GM19239 (cell line): ENCODE measurements around the gene HNRNPUL1.
"Not testable (repeated sequence)": the region's sequence is repeated elsewhere in the genome, so short reads cannot be mapped to it uniquely, and the experiment has no call there.

Source experiments
- DNase-seq: peaks from one replicate; pipeline ENCODE4 v3.0.0; 2011; ENCODE audit warnings: low spot score; ENCODE audit not compliant: insufficient read length
- FAIRE-seq: peaks from 2 replicates; lab custom pipeline; 2011; peaks lifted over from hg19 to GRCh38; lab: Jason Lieb, UNC

The HNRNPUL1 gene

GRCh38 chr19:41324231-41324702, 60.1 kb downstream of the HNRNPUL1 start:
- FAIRE-seq, result no peak
- no peak for DNase-seq

- FAIRE-seq (no peak), DNase-seq (no peak)
These were observed 60.9 kb downstream of the HNRNPUL1 start for GRCh38 chr19:41324921-41325639.

GRCh38 chr19:41325640-41325946, 61.4 kb downstream of the HNRNPUL1 start:
- FAIRE-seq, result no peak
- no peak for DNase-seq

DNA sequence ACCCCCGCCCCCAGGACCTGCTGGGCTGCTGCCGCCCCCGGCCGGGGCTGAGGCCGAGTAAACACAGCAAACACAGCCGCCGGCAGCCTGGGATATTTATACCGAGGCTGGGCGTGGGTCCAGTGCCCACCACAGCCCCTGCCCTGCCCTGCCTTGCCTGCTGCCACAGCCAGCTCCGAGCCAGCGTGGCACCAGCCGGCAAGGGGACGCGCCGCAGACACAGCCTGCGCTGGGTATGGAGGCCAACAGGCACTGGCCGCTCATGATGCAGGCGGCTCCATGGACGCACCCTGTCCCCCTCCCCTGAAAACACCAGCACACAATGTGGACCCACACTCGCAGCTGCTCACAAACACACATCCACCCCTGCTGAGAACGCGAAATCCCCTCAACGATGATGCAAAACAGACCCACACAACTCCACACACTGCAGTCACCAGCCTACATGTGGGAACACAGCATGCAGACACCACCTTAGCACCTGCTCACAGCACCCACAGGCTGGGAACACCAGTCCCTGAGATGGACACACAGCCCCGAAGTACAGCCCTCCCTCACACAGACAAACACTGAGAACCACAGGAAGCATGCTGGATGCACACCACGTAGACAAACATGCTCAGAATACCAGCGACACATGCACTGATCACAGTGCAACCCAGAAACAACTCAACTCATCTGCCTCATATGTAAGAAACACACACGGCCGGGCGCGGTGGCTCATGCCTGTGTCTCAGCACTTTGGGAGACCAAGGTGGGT, 62.0 kb downstream of the HNRNPUL1 start:
- FAIRE-seq, result peak; percentile 70
- DNase-seq, result peak; percentile 63

GRCh38 chr19:41327076-41327575, 63.0 kb downstream of the HNRNPUL1 start:
- DNase-seq (no peak), FAIRE-seq (peak; percentile 59)

DNA sequence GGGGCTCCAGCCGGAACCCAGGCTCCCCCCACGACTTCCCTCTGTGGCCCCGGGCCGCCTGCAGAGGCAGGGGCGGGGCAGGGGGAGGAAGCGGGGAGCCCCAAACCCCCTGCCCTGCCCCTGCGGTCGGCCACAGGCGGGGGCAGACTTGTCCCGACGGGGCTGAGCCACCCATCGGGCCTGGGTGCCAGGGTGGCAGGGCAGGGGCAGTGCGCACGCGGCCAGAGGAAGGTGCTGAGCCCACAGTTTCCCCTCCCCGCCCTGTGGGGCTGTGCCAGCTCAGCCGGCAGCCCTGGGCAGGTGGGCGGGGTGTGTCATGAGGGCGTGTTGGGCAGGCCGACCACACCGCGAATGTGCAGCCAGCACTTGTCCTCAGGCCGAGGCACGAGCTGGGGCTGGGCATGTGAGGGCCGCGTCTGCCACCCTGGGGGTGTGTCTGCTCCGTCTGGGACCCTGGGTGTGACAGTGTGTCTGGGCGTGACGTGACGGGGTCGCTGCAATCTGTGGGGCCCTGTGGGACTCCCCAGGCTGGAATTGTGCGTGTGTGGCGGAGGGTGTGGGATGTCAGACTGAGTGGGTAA, 63.5 kb downstream of the HNRNPUL1 start:
- FAIRE-seq (peak; percentile 58), DNase-seq (peak; percentile 93)

DNA sequence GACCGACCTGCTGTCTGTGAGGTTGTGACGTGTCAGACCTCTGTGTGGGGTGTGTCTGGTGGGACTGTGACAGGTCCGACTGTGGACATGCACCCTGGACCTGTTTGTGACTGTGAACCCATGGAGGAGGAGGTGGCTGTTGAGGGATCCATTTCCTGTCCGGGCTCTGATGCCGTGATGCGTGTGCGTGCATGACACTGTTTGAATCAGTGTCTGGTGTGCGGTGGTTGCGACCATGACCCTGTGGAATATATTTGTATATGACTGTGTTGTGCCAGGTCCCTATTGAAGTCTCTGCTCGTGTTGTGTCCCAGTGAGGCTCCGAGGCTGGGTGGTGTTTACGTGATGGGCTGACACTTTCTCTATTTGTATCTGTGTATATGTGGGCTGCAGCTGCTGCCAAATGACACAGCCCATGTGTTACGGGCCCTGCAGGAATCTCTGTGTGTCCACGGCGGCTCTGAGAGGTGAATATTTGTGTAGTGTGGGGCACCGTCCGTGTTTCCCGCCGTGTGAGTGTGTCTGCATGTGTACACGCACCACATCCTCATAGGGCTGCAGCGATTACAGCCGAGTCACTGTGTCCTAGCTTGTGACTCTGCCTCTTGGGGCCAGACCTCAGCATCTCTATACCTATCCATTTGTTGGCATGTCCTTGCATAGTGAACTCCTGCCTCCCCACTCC, 64.1 kb downstream of the HNRNPUL1 start:
- DNase-seq, result no peak
- peak; percentile 45 for FAIRE-seq

DNA sequence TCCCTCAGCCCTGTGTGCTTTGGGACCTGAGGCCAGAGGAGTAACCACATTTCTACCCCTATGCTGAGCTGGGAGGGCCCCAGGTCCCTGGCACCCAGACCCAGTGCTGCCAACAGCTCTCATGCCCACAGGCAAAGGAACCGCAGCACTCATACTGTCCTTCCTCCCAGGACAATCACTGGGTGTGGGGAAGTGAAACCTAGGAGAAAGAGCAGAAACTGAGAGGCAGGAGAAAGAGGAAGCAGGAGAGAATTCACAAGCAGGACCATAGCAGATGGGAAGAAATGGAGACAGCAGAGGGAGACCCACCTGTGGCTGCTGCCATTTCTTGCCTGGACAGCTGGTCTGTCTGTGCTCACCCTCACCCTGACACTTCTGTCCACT, 64.7 kb downstream of the HNRNPUL1 start:
- DNase-seq, result no peak
- FAIRE-seq, result no peak

DNA sequence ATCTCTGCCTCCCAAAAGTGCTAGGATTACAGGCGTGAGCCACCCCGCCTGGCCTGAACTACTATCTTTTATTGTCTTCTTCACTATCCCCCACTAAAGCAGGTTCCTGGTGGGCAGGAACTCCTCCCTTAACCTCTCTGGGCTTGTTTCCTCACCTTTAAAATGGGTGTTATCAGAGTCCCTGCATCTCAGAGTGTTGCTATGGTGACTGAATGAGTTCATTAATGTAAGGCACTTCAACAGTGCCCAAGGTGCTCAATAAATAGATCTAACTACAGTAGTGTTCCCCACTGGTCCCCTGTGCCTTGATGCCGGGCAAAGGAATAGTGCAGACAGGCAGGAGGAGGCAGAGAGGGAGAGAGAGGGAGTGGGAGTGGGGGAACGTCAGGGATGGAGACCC, 66.3 kb downstream of the HNRNPUL1 start:
- no peak for DNase-seq
- no peak for FAIRE-seq

DNA sequence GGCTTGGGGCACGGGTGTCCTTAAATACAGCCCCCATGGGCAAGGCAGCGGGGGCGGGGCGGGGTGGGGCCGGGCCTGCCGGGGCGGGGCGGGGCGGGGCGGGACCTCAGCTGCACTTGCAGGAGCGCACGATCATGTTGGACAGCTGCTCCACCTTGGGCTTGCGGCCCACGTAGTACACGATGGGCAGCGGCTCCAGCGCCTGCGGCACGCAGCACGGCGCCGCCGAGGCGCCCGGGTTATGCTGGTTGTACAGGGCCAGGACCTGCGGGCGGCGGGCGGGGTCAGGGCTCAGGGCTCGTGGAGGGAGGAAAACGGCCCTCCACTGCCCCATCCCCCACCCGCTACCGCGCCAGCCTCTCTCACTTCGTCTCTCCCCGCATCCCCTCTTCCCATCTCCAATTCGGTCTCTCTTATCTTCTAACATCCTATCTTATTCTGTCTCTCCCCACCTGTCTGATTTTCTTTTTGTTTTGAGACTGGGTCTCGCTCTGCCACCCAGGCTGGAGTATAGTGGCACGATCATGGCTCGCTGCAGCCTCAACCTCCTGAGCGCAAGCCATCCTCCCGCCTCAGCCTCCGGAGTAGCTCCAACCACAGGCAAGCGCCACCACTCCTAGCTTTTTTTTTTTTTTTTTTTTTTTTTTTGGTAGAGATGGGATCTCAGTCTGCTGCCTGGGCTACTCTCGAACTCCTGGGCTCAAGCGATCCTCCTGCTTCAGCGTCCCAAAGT, 66.9 kb downstream of the HNRNPUL1 start:
- FAIRE-seq, result no peak
- DNase-seq, result no peak

DNA sequence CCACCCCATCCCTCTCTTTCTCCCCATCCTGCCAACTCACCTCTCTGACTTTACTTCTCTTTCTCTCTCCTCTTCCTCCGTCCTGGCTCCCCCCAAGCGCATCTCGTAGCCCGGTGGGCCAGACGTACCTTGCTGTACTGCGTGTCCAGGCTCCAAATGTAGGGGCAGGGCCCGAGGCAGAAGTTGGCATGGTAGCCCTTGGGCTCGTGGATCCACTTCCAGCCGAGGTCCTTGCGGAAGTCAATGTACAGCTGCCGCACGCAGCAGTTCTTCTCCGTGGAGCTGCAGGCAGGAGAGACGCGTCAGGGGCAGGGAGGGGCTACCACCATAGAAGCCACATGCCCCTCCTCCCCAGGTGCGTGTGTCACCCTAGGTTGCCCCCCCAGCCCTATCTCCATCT, 67.8 kb downstream of the HNRNPUL1 start:
- no peak for DNase-seq
- FAIRE-seq, result no peak

- FAIRE-seq (no peak), DNase-seq (no peak)
These were observed 68.3 kb downstream of the HNRNPUL1 start for GRCh38 chr19:41332468-41332867.

GRCh38 chr19:41334793-41335192, 70.6 kb downstream of the HNRNPUL1 start:
- FAIRE-seq, result no peak
- no peak for DNase-seq

DNA sequence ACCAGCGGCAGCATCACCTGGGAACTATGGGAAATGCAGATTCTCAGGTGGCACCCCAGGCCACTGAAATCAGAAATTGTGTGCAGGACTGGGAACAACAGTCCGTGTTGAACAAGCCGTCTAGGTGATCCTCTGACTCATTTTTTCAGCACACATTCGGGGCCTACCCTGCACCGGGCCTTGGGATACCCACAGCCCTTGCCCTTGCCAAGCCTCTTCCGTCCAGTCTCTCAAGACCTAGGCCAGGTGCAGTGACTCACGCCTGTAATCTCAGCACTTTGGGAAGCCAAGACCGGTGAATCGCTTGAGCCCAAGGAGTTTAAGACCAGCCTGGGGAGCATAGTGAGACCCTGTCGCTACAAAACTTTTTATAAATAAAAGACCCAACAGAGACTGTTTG, 71.3 kb downstream of the HNRNPUL1 start:
- peak; percentile 11 for FAIRE-seq
- no peak for DNase-seq

DNA sequence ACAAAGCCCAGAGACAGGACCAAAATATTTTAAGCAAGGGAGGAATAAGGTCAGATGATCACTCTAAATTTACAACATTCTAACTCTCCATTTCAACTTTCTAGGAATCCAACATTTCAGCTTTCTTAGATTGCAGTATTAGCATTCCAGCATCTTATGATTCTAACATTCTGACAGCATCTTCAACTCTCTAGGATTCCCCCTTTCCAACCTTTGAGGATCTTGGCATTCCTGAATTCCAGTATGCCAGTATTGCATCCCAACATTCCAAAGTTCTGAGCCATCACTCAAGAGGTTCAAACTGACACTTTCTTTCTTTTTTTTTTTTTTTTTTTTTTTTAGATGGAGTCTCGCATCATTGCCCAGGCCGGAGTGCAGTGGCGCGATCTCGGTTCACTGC, 75.8 kb downstream of the HNRNPUL1 start:
- FAIRE-seq (no peak), DNase-seq (no peak)

GRCh38 chr19:41341669-41342490, 77.7 kb downstream of the HNRNPUL1 start:
- no peak for DNase-seq
- FAIRE-seq, result no peak

DNA sequence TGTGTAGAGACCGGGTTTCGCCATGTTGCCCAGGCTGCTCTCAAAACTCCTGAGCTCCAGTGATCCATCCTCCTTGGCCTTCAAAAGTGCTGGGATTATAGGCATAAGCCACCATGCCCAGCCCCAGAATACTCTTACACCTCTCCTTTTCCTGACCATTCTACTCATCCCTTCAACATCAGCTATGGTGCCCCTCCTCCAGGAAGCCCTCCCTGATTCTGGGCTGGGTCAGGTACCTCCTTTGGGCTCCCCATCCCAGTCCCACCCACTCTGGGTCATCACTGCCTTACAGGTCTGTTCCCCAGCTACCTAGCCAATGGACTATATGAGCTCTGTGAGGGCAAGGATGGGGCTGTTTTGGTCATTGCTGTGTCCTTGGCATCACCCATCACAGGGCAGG, 80.0 kb downstream of the HNRNPUL1 start:
- no peak for DNase-seq
- FAIRE-seq, result no peak

DNA sequence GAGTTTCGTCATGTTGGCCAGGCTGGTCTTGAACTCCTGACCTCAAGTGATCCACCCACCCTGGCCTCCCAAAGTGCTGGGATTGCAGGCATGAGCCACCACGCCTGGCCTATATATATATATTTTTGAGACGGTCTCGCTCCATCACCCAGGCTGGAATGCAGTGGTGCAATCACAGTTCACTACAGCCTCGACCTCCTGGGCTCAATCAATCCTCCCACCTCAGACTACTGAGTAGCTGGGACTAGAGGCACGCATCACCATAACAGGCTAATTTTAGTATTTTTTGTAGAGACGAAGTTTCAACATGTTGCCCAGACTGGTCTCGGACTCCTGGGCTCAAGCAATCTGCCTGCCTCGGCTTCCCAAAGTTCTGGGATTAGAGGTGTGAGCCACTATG, 82.7 kb downstream of the HNRNPUL1 start:
- not testable (repeated sequence) for FAIRE-seq, DNase-seq

DNA sequence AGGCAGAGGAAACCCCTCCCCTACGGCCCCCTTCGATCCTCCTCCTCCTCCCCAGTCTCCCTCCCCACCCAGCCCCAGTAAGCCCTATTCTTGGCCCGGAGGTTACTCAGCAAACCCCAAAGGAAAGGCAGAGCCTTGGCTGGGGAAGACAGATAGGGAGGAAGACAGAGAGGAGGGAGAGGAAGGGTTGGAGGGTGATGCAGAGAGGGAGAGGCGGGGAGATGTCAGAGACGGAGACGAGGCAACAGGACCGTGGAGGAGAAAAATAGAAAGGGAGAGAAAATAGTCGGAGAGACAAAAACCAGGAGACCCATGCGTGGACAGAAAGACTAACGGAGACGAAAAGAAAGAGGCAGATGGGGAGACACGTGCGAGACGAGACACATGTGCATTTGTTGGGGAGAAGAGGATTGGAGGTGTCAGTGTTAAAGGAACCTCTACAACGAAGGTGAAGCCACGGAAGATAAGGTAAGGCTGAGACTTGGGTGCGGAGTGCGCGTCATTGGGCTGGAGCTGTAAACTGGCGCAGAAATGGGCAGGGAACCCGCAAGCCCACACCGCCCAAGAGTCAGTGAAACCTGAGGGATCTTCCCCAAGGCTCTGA, 86.7 kb downstream of the HNRNPUL1 start:
- DNase-seq (no peak), FAIRE-seq (peak; percentile 14)
